HG03039 (cell line): ENCODE data around the gene MBTPS1.

Source experiments
- ATAC-seq: cut with Tn5 transposase; IDR thresholded peaks from one replicate; pipeline ENCODE4 v1.9.1; 2021; ENCODE audit warnings: mild to moderate bottlenecking, moderate library complexity; ENCODE audit not compliant: unreplicated experiment

Gene MBTPS1

DNA sequence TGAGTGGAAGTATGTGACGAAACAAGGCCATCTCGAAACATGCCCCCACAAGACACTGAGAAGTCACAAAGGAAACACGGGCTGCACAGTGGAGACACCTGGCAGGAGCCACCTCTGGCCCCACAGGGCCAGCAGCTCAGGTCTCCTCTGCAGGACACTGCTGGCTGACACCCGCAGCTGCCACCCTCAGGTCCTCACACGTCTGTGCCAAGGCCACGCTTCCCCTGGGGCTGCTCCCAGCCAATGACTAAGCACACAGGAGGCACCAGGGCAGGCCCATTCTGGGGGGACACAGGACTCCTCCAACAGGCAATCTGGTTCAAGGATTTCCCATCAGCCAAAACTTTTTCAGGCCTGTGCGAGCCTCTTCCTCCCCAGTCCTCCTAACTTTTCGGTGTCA lies 36.4 kb downstream of the MBTPS1 start:
- no peak for ATAC-seq

DNA sequence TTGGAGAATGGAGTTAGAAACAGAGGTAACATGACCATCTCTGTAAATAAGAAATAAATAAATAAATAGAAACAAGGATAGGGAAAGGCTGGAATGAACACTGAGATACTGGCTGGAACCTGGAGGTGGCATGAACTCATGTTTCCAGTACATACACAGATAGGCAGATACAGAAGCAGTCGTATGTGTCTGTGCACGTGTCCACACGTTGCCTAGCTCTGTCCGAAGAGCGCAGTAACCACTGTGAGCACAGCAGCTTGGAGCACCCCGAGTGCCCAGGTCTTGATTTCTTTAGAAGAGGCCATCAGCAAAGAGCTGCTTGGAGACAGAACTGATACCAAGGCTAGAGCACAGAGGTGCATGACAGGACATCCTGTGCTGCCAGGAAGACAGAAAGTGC lies 37.1 kb downstream of the MBTPS1 start:
- no peak for ATAC-seq

DNA sequence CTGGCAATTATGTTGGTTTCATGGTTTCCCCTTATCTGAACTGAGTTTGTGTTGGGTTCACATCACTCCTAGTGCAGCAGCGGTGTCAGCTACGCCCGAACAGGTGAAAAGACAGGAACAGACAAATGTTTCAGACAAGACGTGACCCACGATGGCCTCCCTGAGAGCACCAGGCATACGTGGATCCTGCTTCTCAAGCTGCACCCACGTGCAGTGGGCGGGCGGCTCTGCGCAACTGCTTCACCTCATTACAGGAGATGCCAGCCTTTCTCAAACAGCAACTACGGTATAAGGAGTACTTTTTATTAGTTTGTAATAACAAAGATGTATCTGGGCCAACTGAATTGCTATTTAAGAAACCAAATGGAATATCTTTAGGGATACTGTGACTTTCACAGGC lies 41.4 kb downstream of the MBTPS1 start:
- no peak for ATAC-seq

DNA sequence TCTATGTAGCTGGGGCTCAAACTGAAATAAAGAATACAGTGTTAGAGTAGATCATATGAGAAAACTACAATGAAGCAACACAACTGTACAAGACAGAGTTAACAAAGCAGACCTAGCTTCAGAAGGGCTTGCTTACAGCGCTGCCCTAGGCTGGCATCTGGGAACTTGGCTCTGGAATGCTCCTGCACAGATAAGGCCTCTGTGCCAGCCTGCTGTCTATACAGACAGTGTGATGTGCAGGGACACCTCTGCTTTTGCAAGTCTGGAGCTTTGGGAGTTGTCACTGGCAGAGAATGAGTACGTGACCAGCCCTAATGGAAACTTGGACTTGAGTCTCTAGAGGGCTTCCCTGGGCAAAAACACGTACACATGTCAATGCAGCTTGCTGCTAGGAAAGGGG lies 42.0 kb downstream of the MBTPS1 start:
- no peak for ATAC-seq

DNA sequence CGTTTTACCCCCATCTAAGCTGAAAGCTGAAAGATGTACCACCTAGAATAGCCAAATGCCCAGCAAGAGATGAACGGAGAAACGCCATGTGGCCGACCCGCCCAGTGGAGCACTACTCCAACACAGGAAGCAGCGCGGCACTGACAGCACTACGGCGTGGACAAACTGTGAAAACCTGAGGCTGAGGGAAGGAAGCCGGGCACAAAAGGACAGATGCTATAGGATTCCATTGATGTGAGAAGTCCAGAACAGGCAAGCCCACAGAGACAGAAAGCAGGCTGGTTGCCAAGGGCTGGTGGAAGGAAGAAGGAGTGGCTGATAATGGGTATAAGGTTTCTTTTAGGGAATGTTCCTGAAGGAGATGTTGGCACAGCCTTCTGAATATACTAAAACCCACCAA lies 44.7 kb downstream of the MBTPS1 start:
- ATAC-seq = no peak

DNA sequence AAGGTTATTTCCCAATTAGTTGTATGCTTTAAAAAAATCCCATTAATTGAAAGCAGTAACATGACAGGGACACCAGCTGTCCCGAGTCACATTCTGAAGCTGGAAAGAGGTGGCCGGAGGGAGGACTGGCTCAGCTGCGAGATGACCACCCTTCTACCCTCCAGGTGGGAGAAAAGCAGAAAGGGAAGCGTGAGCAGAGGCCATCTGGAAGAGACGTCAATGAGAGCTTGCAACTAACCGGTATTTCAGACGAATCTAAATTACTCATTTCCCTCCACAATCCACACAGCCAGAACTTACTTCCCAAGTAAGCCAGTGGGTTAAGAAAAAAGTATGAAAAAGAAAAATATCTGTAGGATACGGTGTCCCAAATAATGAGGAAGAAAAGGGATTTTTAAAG lies 45.6 kb downstream of the MBTPS1 start:
- ATAC-seq = no peak

DNA sequence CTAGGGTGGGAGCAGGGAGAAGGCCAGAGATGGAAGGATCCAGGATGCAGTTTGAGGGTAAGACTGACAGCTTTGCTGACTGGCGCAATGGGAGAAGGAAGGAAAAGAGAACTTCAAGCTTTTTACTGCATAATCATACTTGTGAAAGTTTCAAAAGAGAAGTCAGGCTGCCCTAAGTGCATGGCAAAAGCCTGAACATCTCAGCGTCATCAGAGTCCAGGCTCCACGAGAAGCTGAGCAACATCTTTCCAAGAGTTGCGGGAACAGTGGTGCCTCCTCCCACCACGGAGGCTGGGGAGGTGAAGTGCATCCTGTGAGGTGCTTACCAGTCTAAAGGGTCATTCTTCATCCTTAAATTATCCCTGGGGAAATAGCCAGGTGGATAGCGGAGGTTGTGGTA lies 47.2 kb downstream of the MBTPS1 start:
- no peak for ATAC-seq

DNA sequence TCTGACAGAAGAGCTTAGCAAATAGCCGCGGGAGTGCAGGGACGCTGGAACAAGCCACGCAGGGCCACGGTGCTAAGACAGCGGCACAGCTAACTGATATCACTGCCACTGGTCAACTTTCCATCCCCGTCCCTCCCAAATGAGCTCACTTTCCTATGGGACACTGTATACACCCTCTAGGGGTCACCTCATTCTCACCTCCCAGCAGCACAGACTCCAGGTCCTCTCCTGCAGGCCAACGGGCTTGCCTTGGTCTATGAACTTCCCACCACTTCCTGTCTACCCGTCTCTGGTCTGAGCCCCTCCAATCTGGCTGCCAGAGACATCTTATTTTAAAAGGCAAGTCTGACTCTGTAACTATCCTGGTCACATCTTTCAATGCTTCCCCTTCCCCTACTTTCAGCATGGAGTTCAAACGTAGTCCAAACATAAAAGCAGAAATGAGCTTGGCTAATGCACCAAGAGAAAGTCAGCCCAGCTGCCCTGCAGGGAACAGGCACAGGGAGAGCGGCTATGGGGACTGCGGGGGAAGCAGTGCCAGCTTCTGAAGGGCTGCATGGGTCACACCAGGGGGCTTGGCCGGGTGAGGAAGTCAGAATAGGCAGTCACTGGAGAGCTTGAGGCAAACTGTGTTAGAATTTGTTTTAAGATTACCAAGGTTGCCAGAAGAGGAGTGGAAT lies 47.8 kb downstream of the MBTPS1 start:
- ATAC-seq = no peak

DNA sequence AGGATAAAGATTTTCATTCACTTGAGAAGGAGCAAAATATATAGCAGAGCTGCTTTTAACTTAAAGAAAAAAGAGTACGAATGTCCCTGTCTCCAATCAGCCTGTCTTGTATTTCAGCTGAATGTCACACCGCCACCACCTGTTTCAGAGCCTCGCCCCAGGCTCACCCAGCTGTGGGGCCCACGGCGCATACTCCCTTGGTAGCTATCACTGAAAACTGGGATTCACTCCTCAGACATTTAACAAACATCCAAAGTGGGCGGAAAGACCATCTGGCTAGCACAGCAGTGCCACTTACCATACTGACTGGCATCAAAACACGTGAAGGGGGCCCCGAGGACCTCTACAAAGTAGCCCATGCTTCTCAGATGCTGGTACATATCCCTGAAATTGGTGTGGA lies 48.7 kb downstream of the MBTPS1 start:
- no peak for ATAC-seq

DNA sequence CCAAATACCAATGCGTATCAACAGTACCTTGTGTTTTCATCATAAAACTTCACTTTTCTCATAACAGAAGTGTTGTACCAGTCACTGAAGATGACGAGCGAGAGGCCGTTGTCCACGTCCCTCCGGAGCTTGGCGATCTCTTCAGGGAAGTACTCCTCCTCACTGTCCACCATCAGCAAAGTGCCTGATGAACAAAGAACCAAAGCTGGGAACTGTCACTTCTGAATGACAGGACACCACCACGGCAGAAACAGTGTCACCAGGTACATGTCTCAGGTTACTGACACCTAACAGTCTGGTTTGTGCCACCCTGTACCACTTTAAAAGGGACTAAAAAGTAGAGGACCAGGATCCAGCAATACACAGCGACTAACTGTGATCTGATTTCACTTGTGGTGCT lies 49.1 kb downstream of the MBTPS1 start:
- ATAC-seq = no peak

DNA sequence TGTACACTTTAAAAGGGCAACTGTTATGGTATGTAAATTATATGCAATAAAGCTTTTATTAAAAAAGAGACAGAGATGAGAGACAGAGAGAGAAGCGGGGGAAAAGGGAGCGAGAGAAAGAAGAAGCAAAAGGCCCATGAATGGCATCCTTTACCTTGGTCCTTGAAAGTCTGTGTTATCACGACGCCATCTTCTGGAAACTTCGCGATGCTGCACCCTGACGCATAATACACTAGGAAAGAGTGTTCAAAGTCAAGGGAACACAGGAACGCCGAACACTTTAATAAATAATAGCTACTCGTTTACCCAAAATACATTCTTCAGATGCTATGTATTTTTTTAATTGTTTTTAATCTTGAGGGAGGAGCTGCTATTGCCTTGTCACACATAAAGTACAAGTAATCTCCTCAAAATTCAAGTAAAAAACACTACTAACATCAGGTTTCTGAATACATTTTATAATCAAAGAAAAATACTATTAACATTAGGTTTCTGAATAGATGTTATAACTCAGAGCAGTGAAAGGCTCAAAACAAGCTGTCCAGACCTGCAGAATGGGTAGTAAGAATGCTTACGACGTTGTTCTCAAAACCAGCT lies 51.1 kb downstream of the MBTPS1 start:
- ATAC-seq = no peak

DNA sequence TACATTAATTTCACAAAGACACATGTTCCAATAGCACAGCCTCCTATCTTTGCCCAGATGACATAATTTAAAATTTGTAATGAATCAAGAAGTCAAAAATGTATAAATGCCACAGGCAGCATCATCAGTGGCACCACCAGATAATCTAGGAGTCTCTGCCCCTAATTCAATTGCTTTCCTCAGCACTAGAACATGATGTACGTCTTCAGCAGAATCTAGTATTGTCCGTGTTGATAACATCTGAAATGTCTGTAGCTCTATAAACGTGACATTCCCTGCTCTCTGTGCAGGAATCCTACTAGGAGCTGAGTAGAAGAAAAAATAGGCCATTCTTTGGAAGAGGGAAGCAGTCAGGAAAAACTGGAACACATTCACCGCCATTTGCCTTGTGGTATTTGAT lies 52.8 kb downstream of the MBTPS1 start:
- no peak for ATAC-seq

DNA sequence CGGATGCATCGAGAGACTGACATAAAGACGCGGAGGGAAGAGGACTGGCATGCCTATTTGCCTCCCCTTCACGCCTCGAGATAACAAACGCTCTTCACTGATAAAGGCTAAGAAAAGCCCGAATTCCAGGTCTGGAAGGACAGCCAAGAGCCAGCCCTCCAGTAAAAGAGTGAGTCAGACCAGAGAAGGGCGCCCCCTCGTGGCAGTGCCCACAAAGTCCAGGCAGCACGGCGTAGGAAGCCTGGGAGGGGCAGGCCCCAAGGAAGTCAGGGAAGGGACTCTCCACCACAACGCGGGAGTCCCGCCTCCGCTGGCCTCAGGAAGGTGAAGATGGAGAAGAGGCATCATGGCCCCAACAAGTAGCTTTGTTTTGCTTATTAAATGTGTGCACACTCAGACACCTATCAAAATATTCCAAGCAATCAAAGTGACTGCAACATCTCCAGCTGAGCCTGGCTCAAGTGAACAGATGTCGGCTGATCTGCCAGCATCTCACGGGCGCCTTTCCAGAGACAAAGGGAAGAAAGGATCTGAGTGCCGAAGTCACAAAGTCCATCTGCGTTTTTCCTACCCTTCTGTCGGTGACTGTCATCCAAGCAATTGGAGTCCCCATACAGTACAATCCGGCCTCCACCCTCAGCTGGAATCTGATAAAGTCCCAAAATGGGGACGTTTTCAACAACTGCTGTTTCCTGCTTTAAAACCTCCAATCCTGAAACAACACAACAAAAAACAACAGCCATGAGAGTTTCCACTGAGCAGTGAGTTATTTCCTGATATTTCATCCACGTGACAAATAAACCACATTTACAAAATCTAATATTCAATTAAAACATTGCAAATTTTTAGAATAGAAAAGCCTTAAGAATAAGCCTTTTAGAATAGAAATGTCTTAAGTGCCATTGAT lies 53.8 kb downstream of the MBTPS1 start:
- no peak for ATAC-seq

DNA sequence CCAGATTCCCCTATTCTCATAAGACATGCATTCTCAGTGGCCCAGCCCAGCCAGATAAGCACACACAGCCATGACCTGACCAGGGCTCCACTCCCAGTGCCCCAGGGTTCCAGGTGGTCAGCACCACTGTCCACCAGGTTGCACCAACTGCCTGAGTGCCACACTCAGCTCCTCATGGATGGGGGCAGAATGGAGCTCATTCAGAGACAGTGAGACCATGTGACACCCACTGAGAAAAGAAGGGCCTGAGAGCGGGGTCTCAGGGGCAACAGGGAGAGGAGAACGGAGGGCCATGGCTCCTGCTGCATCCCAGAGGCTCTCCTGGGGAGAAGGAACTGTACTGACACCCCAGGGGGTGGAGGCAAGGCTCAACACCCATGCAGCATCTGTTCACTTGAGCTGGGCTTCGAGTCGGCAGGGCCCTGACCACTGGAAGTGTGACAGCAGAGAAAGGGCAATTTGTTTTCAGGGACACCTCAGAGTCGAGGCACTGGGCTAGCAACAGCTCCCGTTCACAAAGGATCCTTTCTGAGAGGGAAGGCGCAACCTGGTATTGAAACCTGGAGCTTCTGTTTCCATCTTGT lies 55.4 kb downstream of the MBTPS1 start:
- ATAC-seq = no peak

DNA sequence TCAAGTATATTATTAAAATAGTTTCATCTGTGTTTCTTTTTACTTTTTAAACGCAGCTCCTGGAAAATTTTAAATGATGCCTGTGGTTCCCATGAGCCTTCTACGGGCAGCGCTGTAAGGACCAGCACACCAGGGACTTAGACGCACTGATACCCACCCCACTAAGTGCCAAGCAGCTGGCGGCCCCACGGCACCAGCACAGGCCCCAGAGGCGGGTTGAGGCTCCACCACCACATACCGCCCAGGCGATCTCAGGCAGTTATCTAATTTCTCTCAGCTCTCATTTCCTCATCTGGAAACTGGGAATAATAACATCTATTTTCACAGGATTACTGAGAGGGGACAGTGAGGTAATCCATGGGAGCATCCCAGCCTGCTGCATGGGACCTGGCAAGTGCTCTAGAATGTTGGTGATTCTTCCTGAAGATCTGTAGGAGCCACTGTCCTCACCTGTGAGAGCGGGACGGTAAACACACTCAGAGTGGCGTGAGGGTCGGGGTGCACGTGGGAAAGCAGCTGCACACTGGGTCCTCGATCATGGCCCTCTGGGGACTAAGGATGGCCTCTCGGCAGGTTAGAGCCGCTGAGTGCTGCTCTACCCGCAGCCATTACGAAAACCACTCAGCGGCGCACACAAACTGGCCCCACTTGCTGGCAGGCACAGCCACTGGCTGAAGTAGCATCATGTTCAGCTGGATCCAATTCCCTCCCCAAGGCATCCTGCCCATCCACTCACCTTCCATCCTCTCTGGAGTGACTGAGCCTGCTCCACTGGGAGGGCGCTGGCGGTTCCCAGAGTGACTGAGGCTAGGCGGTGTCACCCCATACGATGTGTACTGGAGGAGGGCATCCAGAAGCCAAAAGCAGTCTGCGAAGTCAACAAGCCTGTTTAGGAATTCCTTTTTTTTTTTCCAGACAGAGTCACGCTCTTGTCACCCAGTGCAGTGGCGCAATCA lies 56.5 kb downstream of the MBTPS1 start:
- ATAC-seq = no peak

DNA sequence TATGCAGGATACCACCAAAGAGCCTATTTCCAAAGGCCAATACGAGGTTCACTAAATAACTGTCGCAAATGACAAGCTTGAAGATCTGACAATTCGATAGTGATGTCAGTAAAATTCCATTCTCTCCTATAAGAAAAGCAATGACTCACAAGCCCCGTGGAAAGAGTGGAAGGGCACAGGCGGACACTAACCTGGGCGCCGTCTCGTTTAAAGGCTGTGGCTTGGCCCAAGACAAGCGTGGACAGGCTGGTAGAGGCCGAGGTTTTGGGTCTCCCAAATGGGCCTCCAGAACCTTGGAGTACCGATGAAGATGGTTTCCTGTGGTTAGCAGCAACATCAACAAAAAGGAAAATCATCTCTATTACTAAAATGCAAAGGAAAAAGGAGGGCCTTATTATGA lies 57.6 kb downstream of the MBTPS1 start:
- ATAC-seq = no peak

DNA sequence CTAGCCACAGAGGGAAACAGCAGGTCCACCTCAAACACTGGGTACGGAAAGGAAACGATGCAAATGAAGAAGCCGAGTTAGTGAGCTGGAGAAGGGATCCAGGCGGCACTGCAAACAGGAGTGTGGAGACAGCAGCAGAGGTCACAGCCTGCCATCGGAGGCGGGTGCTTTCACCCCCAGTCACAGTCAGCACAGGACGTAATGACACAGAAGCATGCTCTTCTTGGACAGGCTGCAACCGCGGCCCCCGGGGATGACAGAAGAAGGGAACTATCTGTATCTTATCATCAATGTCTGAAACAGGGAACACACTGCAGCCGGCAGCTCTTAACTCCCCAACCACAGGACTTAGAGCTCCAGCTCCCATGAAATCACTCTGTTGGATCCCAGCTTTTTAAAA lies 58.1 kb downstream of the MBTPS1 start:
- ATAC-seq = no peak

DNA sequence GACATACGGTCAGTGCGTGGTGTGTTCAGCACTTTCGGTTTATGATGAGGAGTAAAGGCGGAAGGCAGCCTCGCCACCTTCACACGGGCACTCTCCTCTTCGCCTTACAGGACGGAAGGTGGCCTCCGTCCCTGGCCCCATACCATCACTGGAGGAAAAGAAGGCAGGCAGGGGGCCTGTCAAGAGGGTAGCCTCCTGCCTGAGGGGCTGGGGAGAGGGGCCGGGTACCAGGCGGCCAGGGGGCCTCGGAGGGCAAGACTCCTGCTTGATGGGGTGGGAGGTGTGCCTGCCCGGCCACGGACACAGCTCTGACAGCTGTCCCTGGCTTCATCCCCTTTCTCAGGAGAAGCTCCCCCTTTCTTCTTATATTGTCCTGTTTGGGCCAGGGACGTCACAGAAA lies 58.5 kb downstream of the MBTPS1 start:
- ATAC-seq = no peak

DNA sequence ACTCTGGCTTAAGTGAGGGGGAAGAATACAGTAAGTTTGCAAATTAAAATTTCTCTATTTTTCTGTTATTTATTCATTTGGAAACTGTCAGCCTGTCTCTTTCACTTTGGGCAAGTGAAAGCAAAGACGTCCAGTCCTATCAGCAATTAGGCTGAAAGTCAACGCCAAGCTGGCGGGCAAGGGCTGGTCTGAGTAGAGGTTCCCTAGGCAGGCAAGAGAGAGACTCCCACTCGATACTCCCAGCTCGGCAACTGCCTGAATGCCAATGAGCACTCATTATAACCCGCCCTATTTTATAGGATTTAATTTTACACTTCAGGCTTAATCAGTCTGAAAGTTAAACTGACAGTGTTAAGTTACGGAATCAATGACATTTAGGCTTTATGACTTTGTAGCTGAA lies 59.8 kb downstream of the MBTPS1 start:
- no peak for ATAC-seq

DNA sequence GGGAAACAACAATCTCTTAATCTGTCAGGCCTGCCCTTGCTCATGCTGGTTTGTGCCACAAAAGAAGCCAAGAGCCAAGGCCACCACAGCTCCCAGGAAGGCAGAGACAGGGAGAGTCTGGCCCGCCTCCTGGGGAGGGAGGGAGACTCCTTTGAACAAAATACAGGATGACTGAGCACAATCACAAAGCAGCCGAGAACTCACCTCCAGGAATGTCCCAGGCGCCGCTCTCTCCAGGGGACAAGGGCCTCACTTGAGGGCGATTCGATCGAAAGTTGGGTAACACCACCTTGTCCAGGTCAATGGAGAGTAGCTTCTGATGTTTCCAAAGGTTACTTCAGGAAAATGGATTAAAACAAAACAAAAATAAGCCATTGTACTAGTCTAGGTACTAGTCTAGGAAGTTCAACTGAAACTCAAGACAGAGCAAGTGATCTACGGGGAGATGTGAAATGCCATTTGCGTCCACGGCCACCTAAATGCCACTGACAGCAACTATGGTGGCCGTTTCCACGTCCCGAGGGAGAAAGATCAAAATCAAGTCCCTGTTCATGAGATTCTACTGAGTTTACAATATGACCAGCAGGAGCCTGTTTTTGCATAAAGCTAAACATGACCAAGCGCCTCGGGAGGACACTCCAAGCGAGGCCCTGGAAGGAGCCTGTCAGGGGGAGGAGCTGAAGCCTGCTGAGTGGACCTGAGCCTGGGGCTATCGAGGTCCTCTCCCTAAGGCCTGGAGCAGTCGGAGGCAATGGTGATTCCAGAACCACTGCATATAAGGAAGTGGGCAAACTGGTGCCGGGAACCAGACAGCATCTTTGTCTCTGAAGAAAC lies 60.7 kb downstream of the MBTPS1 start:
- ATAC-seq = no peak
